Progenitor cell of endocrine pancreas (in vitro differentiated cells): ENCODE measurements around the gene VCAN. TPM values are rescaled to one million over a fixed set of nuclear protein-coding genes. Genes with fewer than 3 reads are reported as not detected.

Source experiments
- DNase-seq: peaks from one replicate; pipeline ENCODE4 v3.0.0; 2021; ENCODE audit warnings: low spot score; ENCODE audit not compliant: unreplicated experiment
- H3K27ac Mint-ChIP-seq: 2 replicates; pipeline ENCODE4 v1.8.0; 2021; ENCODE audit warnings: mild to moderate bottlenecking, moderate library complexity, mixed read lengths
- H3K27me3 Mint-ChIP-seq: 2 replicates; pipeline ENCODE4 v1.8.0; 2021; ENCODE audit warnings: mixed read lengths
- H3K36me3 Mint-ChIP-seq: 2 replicates; pipeline ENCODE4 v1.8.0; 2022; ENCODE audit warnings: mixed read lengths; ENCODE audit not compliant: insufficient read depth
- H3K4me1 Mint-ChIP-seq: 2 replicates; pipeline ENCODE4 v1.8.0; 2021; ENCODE audit warnings: low read depth, mixed read lengths
- H3K4me3 Mint-ChIP-seq: 2 replicates; pipeline ENCODE4 v1.8.0; 2021; ENCODE audit warnings: low read depth, mild to moderate bottlenecking, moderate library complexity, mixed read lengths
- H3K9me3 Mint-ChIP-seq: 2 replicates; pipeline ENCODE4 v1.8.0; 2021; ENCODE audit warnings: low read depth, mixed read lengths
- CTCF ChIP-seq: fragments of 200-600 bp; sonication (generic); IDR thresholded peaks from one replicate; pipeline ENCODE4 v1.5.0; 2021; ENCODE audit warnings: antibody characterized with exemption, mild to moderate bottlenecking; ENCODE audit not compliant: unreplicated experiment
- total RNA-seq: library from RNA; stranded (reverse); gene quantifications from 2 replicates; pipeline ENCODE4 v1.2.1, GENCODE V29; 2021

Gene VCAN
- total RNA-seq, 1 donor from 2014 or later, result 673 TPM

GRCh38 chr5:83441747-83442146 is 29.8 kb upstream of the VCAN start:
- Mint-ChIP-seq H3K27ac (no peak overlapping the region), H3K4me1 (peaks cover 9% of the 10 kb centered on the region), H3K27me3 (no peaks in the 10 kb centered on the region), H3K36me3 (peaks cover 4% of the 10 kb centered on the region), H3K4me3 (no peak overlapping the region), H3K9me3 (peaks cover 20% of the 10 kb centered on the region)
- no peak for DNase-seq
- no peak for TF ChIP-seq CTCF

GRCh38 chr5:83443534-83443933 is 28.0 kb upstream of the VCAN start:
- Mint-ChIP-seq H3K36me3 (peaks cover 4% of the 10 kb centered on the region), H3K9me3 (peaks cover 15% of the 10 kb centered on the region), H3K27ac (no peak overlapping the region), H3K4me3 (no peak overlapping the region), H3K27me3 (no peaks in the 10 kb centered on the region), H3K4me1 (peaks cover 9% of the 10 kb centered on the region)
- no peak for TF ChIP-seq CTCF
- no peak for DNase-seq

GRCh38 chr5:83444445-83444844 is 27.1 kb upstream of the VCAN start:
- Mint-ChIP-seq H3K27me3 (no peaks in the 10 kb centered on the region), H3K27ac (no peak overlapping the region), H3K4me1 (peaks cover 9% of the 10 kb centered on the region), H3K9me3 (peaks cover 15% of the 10 kb centered on the region), H3K4me3 (no peak overlapping the region), H3K36me3 (peaks cover 4% of the 10 kb centered on the region)
- no peak for TF ChIP-seq CTCF
- no peak for DNase-seq

GRCh38 chr5:83446253-83446947 is 25.1 kb upstream of the VCAN start:
- TF ChIP-seq CTCF, result no peak
- Mint-ChIP-seq H3K4me1 (peaks cover 21% of the 10 kb centered on the region), H3K27ac (no peak overlapping the region), H3K9me3 (peaks cover 15% of the 10 kb centered on the region), H3K27me3 (no peaks in the 10 kb centered on the region), H3K4me3 (no peak overlapping the region), H3K36me3 (peaks cover 4% of the 10 kb centered on the region)
- DNase-seq, result no peak

- peaks cover 18% of the 10 kb centered on the region for H3K4me1 Mint-ChIP-seq
- no peak overlapping the region for H3K4me3 Mint-ChIP-seq
- no peak for TF ChIP-seq CTCF
- no peak for DNase-seq
- H3K27me3 Mint-ChIP-seq, result no peaks in the 10 kb centered on the region
- no peak overlapping the region for H3K27ac Mint-ChIP-seq
- peaks cover 11% of the 10 kb centered on the region for H3K9me3 Mint-ChIP-seq
- peaks cover 2% of the 10 kb centered on the region for H3K36me3 Mint-ChIP-seq
Measured at GRCh38 chr5:83447533-83447932, 24.0 kb upstream of the VCAN start.
